C1 segment of cervical spinal cord (tissue), 14 donors: ENCODE results near the gene VDR.

ENCODE experiments used
- DNase-seq, 14 donors: peaks; one replicate each; lab custom pipeline; 2025; lab: John Stamatoyannopoulos, UW

The VDR gene

GRCh38 chr12:47795814-47796411 lies 108.9 kb downstream of the VDR start:
- DNase-seq = no peak

DNA sequence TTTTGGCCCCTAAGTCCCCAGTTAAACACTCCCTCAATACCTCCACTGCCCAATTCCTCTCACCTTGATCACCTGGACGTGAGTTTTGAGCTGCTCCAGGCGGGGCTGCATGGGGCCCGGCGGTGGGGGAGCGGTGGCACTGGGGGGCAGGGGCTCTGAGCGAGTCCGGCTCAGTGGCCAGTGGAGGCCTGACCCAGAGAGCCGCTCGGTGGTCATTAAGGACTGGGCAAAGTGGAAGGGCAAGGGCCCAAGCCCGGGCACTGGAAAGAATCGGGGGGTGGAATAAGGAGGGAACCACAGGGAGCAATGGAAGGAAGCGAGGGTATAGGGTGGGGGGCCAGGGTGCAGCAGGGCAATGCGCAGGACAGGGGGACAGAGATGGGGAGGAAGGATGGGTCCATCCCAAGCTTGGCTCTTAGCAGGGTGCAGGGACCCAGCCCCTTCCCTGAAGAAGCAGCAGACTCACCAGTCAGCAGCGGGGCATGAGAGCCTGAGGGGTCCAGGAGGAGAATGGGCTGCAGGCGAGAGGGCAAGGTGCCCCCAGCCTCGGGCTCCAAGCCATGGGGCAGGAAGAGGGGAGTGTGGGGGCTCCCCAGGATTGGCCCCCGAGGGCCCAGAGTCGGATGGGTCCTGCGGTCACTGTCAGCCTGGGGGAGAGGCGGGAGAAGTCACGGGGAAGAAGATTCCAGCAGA lies 109.5 kb downstream of the VDR start:
- DNase-seq = no peak

DNA sequence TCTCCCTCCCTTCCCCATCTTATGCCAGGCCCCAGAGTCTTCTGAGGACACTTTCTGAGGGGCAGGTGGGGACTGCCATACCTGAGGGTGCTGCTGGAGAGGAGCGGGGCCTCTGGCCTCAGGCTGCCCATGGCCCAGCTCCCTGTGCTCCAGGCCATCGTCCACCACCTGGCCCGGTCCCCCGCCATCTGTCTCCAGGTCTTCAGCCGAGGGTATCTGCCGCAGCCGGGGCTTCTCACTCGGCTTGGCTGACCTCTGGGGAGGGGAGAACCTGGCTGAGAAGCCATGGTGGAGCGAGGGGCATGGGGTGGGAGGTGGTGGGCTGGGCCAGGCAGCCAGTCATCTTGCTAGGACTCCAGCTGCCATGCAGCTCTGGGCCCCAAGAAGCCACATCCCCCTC lies 110.1 kb downstream of the VDR start:
- no peak for DNase-seq

GRCh38 chr12:47793015-47793681 lies 111.6 kb downstream of the VDR start:
- DNase-seq = no peak

- no peak for DNase-seq
Measured at GRCh38 chr12:47791874-47792273, 112.9 kb downstream of the VDR start.
